IPS-NIHi11 (cell line): ENCODE data around the gene CCNA2.

Experiments used
- DNase-seq: peaks from one replicate; pipeline ENCODE4 v3.0.0; 2012; ENCODE audit warnings: mixed read lengths, low spot score

CCNA2 gene

GRCh38 chr4:121801715-121802075 is 22.0 kb downstream of the CCNA2 start:
- no peak for DNase-seq

- DNase-seq: peak; percentile 89
Observed at GRCh38 chr4:121800961-121801714, 22.5 kb downstream of the CCNA2 start, which contains the start of gene EXOSC9. Gene EXOSC9, plus strand, starts transcription at chr4:121801323. Its CDS starts 102 bp downstream, at chr4:121801425.

GRCh38 chr4:121800638-121800960 is 23.1 kb downstream of the CCNA2 start:
- no peak for DNase-seq

- no peak for DNase-seq
Observed at GRCh38 chr4:121799867-121800501, 23.7 kb downstream of the CCNA2 start.

- no peak for DNase-seq
Observed at GRCh38 chr4:121799208-121799823, 24.4 kb downstream of the CCNA2 start.

GRCh38 chr4:121796283-121796682 is 27.4 kb downstream of the CCNA2 start:
- peak; percentile 22 for DNase-seq

- peak; percentile 11 for DNase-seq
Observed at GRCh38 chr4:121794505-121795188, 29.0 kb downstream of the CCNA2 start.

GRCh38 chr4:121792966-121793365 is 30.7 kb downstream of the CCNA2 start:
- no peak for DNase-seq

- DNase-seq: no peak
Observed at GRCh38 chr4:121791481-121791880, 32.2 kb downstream of the CCNA2 start.

GRCh38 chr4:121790976-121791375 is 32.7 kb downstream of the CCNA2 start:
- DNase-seq: no peak

GRCh38 chr4:121789960-121790829 is 33.5 kb downstream of the CCNA2 start:
- DNase-seq: no peak

GRCh38 chr4:121789455-121789854 is 34.2 kb downstream of the CCNA2 start:
- no peak for DNase-seq

GRCh38 chr4:121788896-121789295 is 34.8 kb downstream of the CCNA2 start:
- no peak for DNase-seq

GRCh38 chr4:121786221-121786620 is 37.5 kb downstream of the CCNA2 start:
- no peak for DNase-seq

- DNase-seq: no peak
Observed at GRCh38 chr4:121785479-121785878, 38.2 kb downstream of the CCNA2 start.

GRCh38 chr4:121784975-121785374 is 38.7 kb downstream of the CCNA2 start:
- no peak for DNase-seq

GRCh38 chr4:121784401-121784800 is 39.3 kb downstream of the CCNA2 start:
- no peak for DNase-seq

- DNase-seq: no peak
Observed at GRCh38 chr4:121783210-121783609, 40.5 kb downstream of the CCNA2 start.

- no peak for DNase-seq
Observed at GRCh38 chr4:121778991-121779628, 44.6 kb downstream of the CCNA2 start.

- DNase-seq: no peak
Observed at GRCh38 chr4:121777625-121778024, 46.1 kb downstream of the CCNA2 start.
